Stomach (tissue), 9 donors: ENCODE measurements around the gene NCOA6. TPM values are rescaled to one million over a fixed set of nuclear protein-coding genes. Genes with fewer than 3 reads are reported as not detected.

ENCODE experiments used
- DNase-seq, 2 donors: peaks; one replicate each; pipeline versions ENCODE4 v3.0.0 to v3.0.0-alpha.2; 2013 to 2019
- H3K27ac ChIP-seq, 5 donors: fragments of 200-600 bp in 4 of 5; sonication (generic) in 4 of 5; one replicate each; pipeline ENCODE4 v1.5.1; 2013 to 2019; ENCODE audit warnings: mild to moderate bottlenecking in 1 of 5, moderate library complexity in 1 of 5
- H3K27me3 ChIP-seq, 3 donors: fragments of 200-600 bp; sonication (generic); one replicate each; pipeline ENCODE4 v1.5.1; 2017 to 2019; ENCODE audit warnings: mixed run types in 1 of 3
- H3K36me3 ChIP-seq, 4 donors: fragments of 200-600 bp; sonication (generic); 1 replicate in 3 of 4; 2 replicates in 1 of 4; pipeline ENCODE4 v1.5.1; 2016 to 2019
- H3K4me1 ChIP-seq, 4 donors: fragments of 200-600 bp; sonication (generic); one replicate each; pipeline ENCODE4 v1.5.1; 2016 to 2019
- H3K4me3 ChIP-seq, 4 donors: fragments of 200-600 bp; sonication (generic) in 3 of 4; one replicate each; pipeline ENCODE4 v1.5.1; 2016 to 2019; ENCODE audit warnings: mild to moderate bottlenecking in 1 of 4
- H3K9me3 ChIP-seq, 4 donors: fragments of 200-600 bp; sonication (generic); one replicate each; pipeline ENCODE4 v1.5.1; 2016 to 2019
- EP300 ChIP-seq: sonication (generic); formaldehyde crosslinking; IDR thresholded peaks from one replicate; pipeline ENCODE4 v1.6.1; 2017; ENCODE audit warnings: antibody characterized with exemption
- POLR2A ChIP-seq, 4 donors: fragments of 450-650 bp; IDR thresholded peaks; one replicate each; pipeline ENCODE4 v1.6.1; 2016; ENCODE audit warnings: antibody characterized with exemption in 4 of 4, control low read depth in 2 of 4, mild to moderate bottlenecking in 1 of 4, moderate library complexity in 1 of 4
- POLR2AphosphoS5 ChIP-seq, 3 donors: sonication (generic); formaldehyde crosslinking; IDR thresholded peaks; one replicate each; pipeline ENCODE4 v1.6.1; 2016; ENCODE audit warnings: antibody characterized with exemption in 3 of 3
- WGBS, 5 donors: extraction: QIAGEN DNeasy Blood & Tissue Kit in 3 of 5; methylation state at CpG; one replicate each; pipeline versions ENCODE4 v1.1.5 to v1.1.7; 2013 to 2018; 5-methylcytosine and 5-hydroxymethylcytosine counted together
- intact Hi-C: fragments of 100-400 bp; cut with DNase I; formaldehyde crosslinking; loops from one replicate; pipeline ENCODE4 v1.15.1; 2023; ENCODE audit warnings: low total_unique reads
- polyA plus RNA-seq, 3 donors: library from polyadenylated mRNA; stranded (reverse); fragments of 200-250 nt; gene quantifications; one replicate each; pipeline ENCODE4 v1.2.3, GENCODE V29; 2013
- total RNA-seq, 5 donors: library from RNA; depleted of rRNA; stranded (reverse); fragments of >200 nt; gene quantifications; one replicate each; pipeline versions ENCODE4 v1.1.0 to v1.2.3, GENCODE V29; 2014 to 2016
- TF ChIP-seq, protein P1 (sequence below), 7 experiments: fragments of 450-650 bp in 4 of 7; fragments of 200-600 bp in 3 of 7; sonication (generic) in 3 of 7; IDR thresholded peaks; one replicate each; pipeline ENCODE4 v1.5.1; 2016 to 2019; ENCODE audit warnings: antibody characterized with exemption in 7 of 7, control low read depth in 2 of 7, mild to moderate bottlenecking in 1 of 7
- donor health status: healthy with polysubstance abuse.
- donor health status: Bipolar disorder and iron deficiency.
- donor health status: healthy.

The NCOA6 gene
- total and polyA plus RNA-seq, 8 donors, result 9.7 to 63.8 (median 20.7) TPM

GRCh38 chr20:34712525-34713192 is 112.8 kb downstream of the NCOA6 start:
- Histone ChIP-seq H3K36me3 (peaks cover 15 to 47% (median 38%) of the 10 kb centered on the region in 4 donors), H3K9me3 (no peaks in the 10 kb centered on the region), H3K27ac (peak overlapping the region in 1 of 5 donors; percentile 12), H3K4me1 (peaks cover 12 to 50% (median 23%) of the 10 kb centered on the region in 4 donors), H3K4me3 (no peak overlapping the region), H3K27me3 (no peaks in the 10 kb centered on the region)
- 71 to 80% (median 72%) methylated on average over 4 to 5 of the region's 5 CpGs for WGBS, 5 donors
- DNase-seq, result no peak
- TF ChIP-seq, protein P1, sequence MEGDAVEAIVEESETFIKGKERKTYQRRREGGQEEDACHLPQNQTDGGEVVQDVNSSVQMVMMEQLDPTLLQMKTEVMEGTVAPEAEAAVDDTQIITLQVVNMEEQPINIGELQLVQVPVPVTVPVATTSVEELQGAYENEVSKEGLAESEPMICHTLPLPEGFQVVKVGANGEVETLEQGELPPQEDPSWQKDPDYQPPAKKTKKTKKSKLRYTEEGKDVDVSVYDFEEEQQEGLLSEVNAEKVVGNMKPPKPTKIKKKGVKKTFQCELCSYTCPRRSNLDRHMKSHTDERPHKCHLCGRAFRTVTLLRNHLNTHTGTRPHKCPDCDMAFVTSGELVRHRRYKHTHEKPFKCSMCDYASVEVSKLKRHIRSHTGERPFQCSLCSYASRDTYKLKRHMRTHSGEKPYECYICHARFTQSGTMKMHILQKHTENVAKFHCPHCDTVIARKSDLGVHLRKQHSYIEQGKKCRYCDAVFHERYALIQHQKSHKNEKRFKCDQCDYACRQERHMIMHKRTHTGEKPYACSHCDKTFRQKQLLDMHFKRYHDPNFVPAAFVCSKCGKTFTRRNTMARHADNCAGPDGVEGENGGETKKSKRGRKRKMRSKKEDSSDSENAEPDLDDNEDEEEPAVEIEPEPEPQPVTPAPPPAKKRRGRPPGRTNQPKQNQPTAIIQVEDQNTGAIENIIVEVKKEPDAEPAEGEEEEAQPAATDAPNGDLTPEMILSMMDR (IDR thresholded peaks at IDR 0.05), result no peak
- TF ChIP-seq EP300, result no peak
- no peak for TF ChIP-seq POLR2A (IDR thresholded peaks at IDR 0.05)
- no peak for TF ChIP-seq POLR2AphosphoS5 (IDR thresholded peaks at IDR 0.05)
- intact Hi-C loops, result no loop called here

- Histone ChIP-seq H3K27ac (no peak overlapping the region), H3K36me3 (peaks cover 15 to 42% (median 35%) of the 10 kb centered on the region in 4 donors), H3K9me3 (no peaks in the 10 kb centered on the region), H3K4me1 (peaks cover 12 to 57% (median 24%) of the 10 kb centered on the region in 4 donors), H3K27me3 (no peaks in the 10 kb centered on the region), H3K4me3 (no peak overlapping the region)
- intact Hi-C loops, result no loop called here
- WGBS, 5 donors, result 88 to 97% (median 92%) methylated on average over 3 of the region's 3 CpGs
- no peak for DNase-seq
- TF ChIP-seq POLR2AphosphoS5 (IDR thresholded peaks at IDR 0.05) (no peak), EP300 (no peak), POLR2A (IDR thresholded peaks at IDR 0.05) (no peak)
- TF ChIP-seq, protein P1 (IDR thresholded peaks at IDR 0.05), result no peak
Observed at GRCh38 chr20:34711813-34712430, 113.5 kb downstream of the NCOA6 start.

GRCh38 chr20:34710861-34711574 is 114.4 kb downstream of the NCOA6 start:
- Histone ChIP-seq H3K4me3 (no peak overlapping the region), H3K9me3 (no peaks in the 10 kb centered on the region), H3K27ac (peak overlapping the region in 2 of 5 donors; percentile 87 to 100), H3K27me3 (no peaks in the 10 kb centered on the region), H3K36me3 (peaks cover 15 to 33% (median 28%) of the 10 kb centered on the region in 4 donors), H3K4me1 (peaks cover 12 to 66% (median 30%) of the 10 kb centered on the region in 4 donors)
- no peak for TF ChIP-seq POLR2AphosphoS5 (IDR thresholded peaks at IDR 0.05)
- TF ChIP-seq POLR2A (IDR thresholded peaks at IDR 0.05), result no peak
- no peak for TF ChIP-seq EP300
- TF ChIP-seq, protein P1 (IDR thresholded peaks at IDR 0.05), result no peak
- WGBS, 5 donors, result 86 to 95% (median 92%) methylated on average over 8 to 9 of the region's 9 CpGs
- intact Hi-C loops, result no loop called here
- no peak for DNase-seq

DNA sequence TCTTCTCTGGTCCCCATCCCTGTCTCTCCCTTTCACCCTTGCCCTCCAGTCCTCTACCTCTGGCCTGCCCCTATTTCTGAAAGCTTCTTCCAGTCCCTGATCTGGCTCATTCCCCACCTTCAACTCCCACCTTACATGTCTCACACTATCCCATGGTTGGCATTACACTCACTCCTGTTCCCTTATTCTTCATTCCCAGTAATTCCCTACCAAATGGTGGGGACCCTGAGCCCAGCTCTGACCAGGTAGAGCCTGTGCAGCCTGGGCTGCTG is 114.9 kb downstream of the NCOA6 start:
- TF ChIP-seq EP300, result no peak
- TF ChIP-seq POLR2A (IDR thresholded peaks at IDR 0.05), result no peak
- TF ChIP-seq, protein P1 (IDR thresholded peaks at IDR 0.05), result no peak
- no peak for TF ChIP-seq POLR2AphosphoS5 (IDR thresholded peaks at IDR 0.05)
- intact Hi-C loops, result no loop called here
- H3K9me3 ChIP-seq, result no peaks in the 10 kb centered on the region
- H3K4me1 ChIP-seq, result peaks cover 18 to 71% (median 34%) of the 10 kb centered on the region in 4 donors
- no peaks in the 10 kb centered on the region for H3K27me3 ChIP-seq
- DNase-seq, result no peak
- H3K27ac ChIP-seq, result peak overlapping the region in 3 of 5 donors; percentile 87 to 100 (median 91)
- H3K36me3 ChIP-seq, result peaks cover 15 to 28% (median 23%) of the 10 kb centered on the region in 4 donors
- H3K4me3 ChIP-seq, result peak overlapping the region in 3 of 4 donors; percentile 65 to 82 (median 66)
